Measurements from ENCODE around the gene EXO1.

EXO1 gene

GRCh38 chr1:241902391-241903065 lies 54.5 kb downstream of the EXO1 start (continued):
- TF ChIP-seq ZNF302 (tag by site-specific recombination; IDR thresholded peaks at IDR 0.05; ENCODE audit: low read depth) (no peak), ZBTB7A (tag by site-specific recombination; IDR thresholded peaks at IDR 0.05; ENCODE audit: low read depth) (no peak), TCF7L2 (IDR thresholded peaks at IDR 0.05; ENCODE audit: borderline replicate concordance, low read depth, low read length) (no peak), REST (tag by site-specific recombination; IDR thresholded peaks at IDR 0.05) (no peak), ZNF341 (tag by site-specific recombination; IDR thresholded peaks at IDR 0.05; ENCODE audit: low read depth) (no peak), ZNF580 (tag by site-specific recombination; IDR thresholded peaks at IDR 0.05) (no peak), ZFP41 (tag by site-specific recombination; IDR thresholded peaks at IDR 0.05; ENCODE audit: borderline replicate concordance) (no peak)

GRCh38 chr1:241916196-241916595 lies 68.2 kb downstream of the EXO1 start:
- H3K4me1 ChIP-seq (ENCODE audit: control insufficient read depth, insufficient read depth, low read length): no peaks in the 10 kb centered on the region
- ChIA-PET POLR2A (no interaction called here), CTCF (interaction anchor here (0.6 kb wide), 1 partner anchor 81 kb away, joined by 3 read pairs; no protein-coding TSS in a partner anchor)
- no peaks in the 10 kb centered on the region for H3K9me3 ChIP-seq (ENCODE audit: control insufficient read depth, insufficient read depth, low read depth, low read length)
- no peak for TF ChIP-seq GLI4 (tag by site-specific recombination; IDR thresholded peaks at IDR 0.05)
- TF ChIP-seq ZNF23 (tag by site-specific recombination; IDR thresholded peaks at IDR 0.05; ENCODE audit: borderline replicate concordance): no peak
- no peaks in the 10 kb centered on the region; a peak in 1 of 3 replicates for H3K36me3 ChIP-seq (ENCODE audit: control insufficient read depth in 2 of 2, insufficient read depth in 1 of 2, low read length in 2 of 2)
- H3K27ac ChIP-seq (ENCODE audit: extremely low read depth, low read depth, low read length): no peak overlapping the region
- H3K4me3 ChIP-seq (ENCODE audit: low read depth, low read length): no peak overlapping the region

- Histone ChIP-seq H3K4me3 (ENCODE audit: low read depth, low read length) (no peak overlapping the region), H3K4me1 (ENCODE audit: control insufficient read depth, insufficient read depth, low read length) (no peaks in the 10 kb centered on the region), H3K36me3 (ENCODE audit: control insufficient read depth in 2 of 2, insufficient read depth in 1 of 2, low read length in 2 of 2) (no peaks in the 10 kb centered on the region; a peak in 1 of 3 replicates), H3K9me3 (ENCODE audit: control insufficient read depth, insufficient read depth, low read depth, low read length) (no peaks in the 10 kb centered on the region), H3K27ac (ENCODE audit: extremely low read depth, low read depth, low read length) (no peak overlapping the region)
- ChIA-PET CTCF (interaction anchor here (0.8 to 1.7 kb wide), 3 partner anchors 28 to 81 kb away, joined by 3 to 7 read pairs (median 3); partner anchors contain the start of gene MAP1LC3C), POLR2A (no interaction called here)
- TF ChIP-seq TSHZ1 (tag by site-specific recombination; IDR thresholded peaks at IDR 0.05; ENCODE audit: borderline replicate concordance): no peak
- TF ChIP-seq ZBTB20 (tag by site-specific recombination; IDR thresholded peaks at IDR 0.05): no peak
- TF ChIP-seq MYNN (tag by site-specific recombination; IDR thresholded peaks at IDR 0.05; ENCODE audit: borderline replicate concordance): no peak
- no peak for TF ChIP-seq IKZF3 (tag by site-specific recombination; IDR thresholded peaks at IDR 0.05)
- TF ChIP-seq ZNF157 (tag by site-specific recombination; IDR thresholded peaks at IDR 0.05): no peak
- no peak for TF ChIP-seq ZNF561 (tag by site-specific recombination; IDR thresholded peaks at IDR 0.05; ENCODE audit: borderline replicate concordance)
- no peak for TF ChIP-seq OSR2 (tag by site-specific recombination; IDR thresholded peaks at IDR 0.05)
Observed at GRCh38 chr1:241917487-241917886, 69.5 kb downstream of the EXO1 start.

All from HEK293 (cell line).